ENCODE results near the gene LHFPL4.

DNA sequence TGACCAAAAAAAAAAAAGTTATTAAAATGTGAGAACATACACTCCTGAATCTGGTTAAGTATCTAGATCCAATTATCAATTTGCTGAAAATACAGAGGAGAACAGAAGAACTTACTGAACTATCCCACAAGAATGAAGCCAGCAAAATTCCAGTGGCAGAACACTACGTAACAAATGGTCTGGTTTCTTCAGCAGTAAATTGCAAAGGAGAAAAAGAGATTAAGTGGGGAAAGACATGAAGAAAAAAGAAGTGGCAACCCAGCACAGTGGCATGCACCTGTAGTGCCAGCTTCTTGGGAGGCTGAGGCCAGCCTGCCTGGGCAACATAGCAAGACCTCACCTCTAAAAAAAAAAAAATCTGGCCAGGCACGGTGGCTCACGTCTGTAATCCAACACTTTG lies 62.1 kb downstream of the LHFPL4 start:
- TF ChIP-seq, protein P1, sequence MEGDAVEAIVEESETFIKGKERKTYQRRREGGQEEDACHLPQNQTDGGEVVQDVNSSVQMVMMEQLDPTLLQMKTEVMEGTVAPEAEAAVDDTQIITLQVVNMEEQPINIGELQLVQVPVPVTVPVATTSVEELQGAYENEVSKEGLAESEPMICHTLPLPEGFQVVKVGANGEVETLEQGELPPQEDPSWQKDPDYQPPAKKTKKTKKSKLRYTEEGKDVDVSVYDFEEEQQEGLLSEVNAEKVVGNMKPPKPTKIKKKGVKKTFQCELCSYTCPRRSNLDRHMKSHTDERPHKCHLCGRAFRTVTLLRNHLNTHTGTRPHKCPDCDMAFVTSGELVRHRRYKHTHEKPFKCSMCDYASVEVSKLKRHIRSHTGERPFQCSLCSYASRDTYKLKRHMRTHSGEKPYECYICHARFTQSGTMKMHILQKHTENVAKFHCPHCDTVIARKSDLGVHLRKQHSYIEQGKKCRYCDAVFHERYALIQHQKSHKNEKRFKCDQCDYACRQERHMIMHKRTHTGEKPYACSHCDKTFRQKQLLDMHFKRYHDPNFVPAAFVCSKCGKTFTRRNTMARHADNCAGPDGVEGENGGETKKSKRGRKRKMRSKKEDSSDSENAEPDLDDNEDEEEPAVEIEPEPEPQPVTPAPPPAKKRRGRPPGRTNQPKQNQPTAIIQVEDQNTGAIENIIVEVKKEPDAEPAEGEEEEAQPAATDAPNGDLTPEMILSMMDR (IDR thresholded peaks at IDR 0.05): no peak
- no peak for TF ChIP-seq POLR2A (IDR thresholded peaks at IDR 0.05)
- TF ChIP-seq EP300 (IDR thresholded peaks at IDR 0.05): no peak

Data from gastroesophageal sphincter (tissue), 3 donors.